HepG2 (cell line): ENCODE measurements around the gene OSCP1. TPM values are rescaled to one million over a fixed set of nuclear protein-coding genes. Genes with fewer than 3 reads are reported as not detected.

Source experiments
- DNMT1 ChIP-seq: sonication (generic); formaldehyde crosslinking; IDR thresholded peaks from 2 replicates; pipeline ENCODE4 v1.5.1; 2020; ENCODE audit warnings: mild to moderate bottlenecking, missing genetic modification reagents
- FOXP4 ChIP-seq: sonication (generic); formaldehyde crosslinking; IDR thresholded peaks from 2 replicates; pipeline ENCODE4 v1.4.0; 2020; ENCODE audit warnings: missing genetic modification reagents
- HDAC2 ChIP-seq: sonication (generic); formaldehyde crosslinking; IDR thresholded peaks from 2 replicates; pipeline ENCODE4 v1.4.0; 2020; ENCODE audit warnings: missing genetic modification reagents
- KAT8 ChIP-seq: IDR thresholded peaks from 2 replicates; pipeline ENCODE4 v1.6.1; 2016; ENCODE audit warnings: missing genetic modification reagents, missing compliant biosample characterization
- MYC ChIP-seq: sonication (generic); formaldehyde crosslinking; IDR thresholded peaks from 2 replicates; pipeline ENCODE4 v1.9.0; 2021; ENCODE audit warnings: missing genetic modification reagents, borderline replicate concordance
- SMARCE1 ChIP-seq: fragments of 450-650 bp; IDR thresholded peaks from 2 replicates; pipeline ENCODE4 v1.6.1; 2017; ENCODE audit warnings: borderline replicate concordance
- SNAPC5 ChIP-seq: sonication (generic); formaldehyde crosslinking; IDR thresholded peaks from 2 replicates; pipeline ENCODE4 v1.8.1; 2023; ENCODE audit warnings: mild to moderate bottlenecking, missing genetic modification reagents, borderline replicate concordance
- SP4 ChIP-seq: sonication (generic); formaldehyde crosslinking; IDR thresholded peaks from 2 replicates; pipeline ENCODE4 v1.8.1; 2023; ENCODE audit warnings: mild to moderate bottlenecking, missing genetic modification reagents
- STAT5B ChIP-seq: sonication (generic); formaldehyde crosslinking; IDR thresholded peaks from 2 replicates; pipeline ENCODE4 v1.4.0; 2020; ENCODE audit warnings: missing genetic modification reagents
- ZBED4 ChIP-seq: sonication (generic); formaldehyde crosslinking; IDR thresholded peaks from 2 replicates; pipeline ENCODE4 v1.4.0; 2020; ENCODE audit warnings: missing genetic modification reagents, borderline replicate concordance
- ZBTB20 ChIP-seq: sonication (generic); formaldehyde crosslinking; IDR thresholded peaks from 2 replicates; pipeline ENCODE4 v1.8.1; 2023; ENCODE audit warnings: missing genetic modification reagents, low read depth, mild to moderate bottlenecking, borderline replicate concordance
- ZFP36 ChIP-seq: fragments of 150-350 bp; IDR thresholded peaks from 2 replicates; pipeline ENCODE4 v1.6.1; 2018; ENCODE audit warnings: borderline replicate concordance, low read length, low read depth; ENCODE audit not compliant: partially characterized antibody
- ZNF230 ChIP-seq: sonication (generic); formaldehyde crosslinking; IDR thresholded peaks from 2 replicates; pipeline ENCODE4 v1.4.0; 2020; ENCODE audit warnings: mild to moderate bottlenecking, missing genetic modification reagents
- ZNF292 ChIP-seq: sonication (generic); formaldehyde crosslinking; IDR thresholded peaks from 2 replicates; pipeline ENCODE4 v1.8.1; 2022; ENCODE audit warnings: mild to moderate bottlenecking, low read depth, missing genetic modification reagents, borderline replicate concordance
- ZNF318 ChIP-seq: sonication (generic); formaldehyde crosslinking; IDR thresholded peaks from 2 replicates; pipeline ENCODE4 v1.4.0; 2020; ENCODE audit warnings: mild to moderate bottlenecking, missing genetic modification reagents
- polyA plus RNA-seq, 8 experiments: library from polyadenylated mRNA; depleted of rRNA in 3 of 8; stranded (reverse) in 7 of 8; unstranded in 1 of 8; fragments of >200 nt; fragmentation: Illumina TruSeq in 4 of 8; extraction: Trizol in 4 of 8; gene quantifications; 2 replicates each; pipeline versions ENCODE4 v1.2.1 to v1.2.3, GENCODE V29; 2011 to 2016; ENCODE audit warnings: low read depth in 4 of 8, missing spikeins in 1 of 8, mixed read lengths in 1 of 8; ENCODE audit not compliant: insufficient read depth in 1 of 8
- total RNA-seq, 5 experiments: library from RNA; depleted of rRNA; stranded (reverse); fragments of >200 nt; fragmentation: Illumina TruSeq; extraction: Trizol; gene quantifications; 2 replicates each; pipeline ENCODE4 v1.2.3, GENCODE V29; 2016; ENCODE audit warnings: low read depth in 1 of 5

The OSCP1 gene
- total and polyA plus RNA-seq, 2 of the 13 experiments (the other 11 are each of a cell fraction or from before 2014, with no cell fraction given): 0.60 to 0.84 TPM

- TF ChIP-seq FOXP4 (CRISPR knock-in tag) (no peak), ZNF292 (no peak), ZBTB20 (CRISPR knock-in tag) (no peak), ZNF318 (no peak), SP4 (CRISPR knock-in tag) (no peak), ZBED4 (CRISPR knock-in tag) (no peak), SMARCE1 (no peak), SNAPC5 (no peak), HDAC2 (no peak), ZFP36 (no peak), DNMT1 (CRISPR knock-in tag) (no peak), ZNF230 (no peak), STAT5B (no peak), MYC (CRISPR knock-in tag) (no peak), KAT8 (CRISPR knock-in tag) (0 out of 2 replicates have a peak, but pooled peaks have one; percentile 25)
Observed at GRCh38 chr1:36369061-36369861, 81.0 kb downstream of the OSCP1 start (continued).
